Mesothelial cell of epicardium (in vitro differentiated cells): Measurements from ENCODE around the gene SIPA1L3. TPM values are rescaled to one million over a fixed set of nuclear protein-coding genes. Genes with fewer than 3 reads are reported as not detected.

Source experiments
- DNase-seq, 2 experiments: peaks; one replicate each; pipeline ENCODE4 v3.0.0; 2021; ENCODE audit warnings: low spot score in 2 of 2; ENCODE audit not compliant: unreplicated experiment in 2 of 2
- H3K27ac Mint-ChIP-seq: 2 replicates; pipeline ENCODE4 v1.8.0; 2021; ENCODE audit warnings: mixed read lengths
- H3K27me3 Mint-ChIP-seq: 2 replicates; pipeline ENCODE4 v1.8.0; 2021; ENCODE audit warnings: low read depth, mixed read lengths
- H3K36me3 Mint-ChIP-seq: 2 replicates; pipeline ENCODE4 v1.8.0; 2021; ENCODE audit warnings: mixed read lengths
- H3K4me1 Mint-ChIP-seq: 2 replicates; pipeline ENCODE4 v1.8.0; 2021; ENCODE audit warnings: mixed read lengths
- H3K4me3 Mint-ChIP-seq: 2 replicates; pipeline ENCODE4 v1.8.0; 2021; ENCODE audit warnings: mild to moderate bottlenecking, moderate library complexity, mixed read lengths
- H3K9me3 Mint-ChIP-seq: 2 replicates; pipeline ENCODE4 v1.8.0; 2021; ENCODE audit warnings: mixed read lengths
- total RNA-seq: library from RNA; stranded (reverse); gene quantifications from 3 replicates; pipeline ENCODE4 v1.2.1, GENCODE V29; 2021
- TF ChIP-seq, protein P1 (sequence below): fragments of 200-600 bp; sonication (generic); IDR thresholded peaks from one replicate; pipeline ENCODE4 v1.5.0; 2021; ENCODE audit warnings: antibody characterized with exemption; ENCODE audit not compliant: unreplicated experiment

Gene SIPA1L3
- total RNA-seq, 1 donor from 2014 or later = 58.2 TPM

DNA sequence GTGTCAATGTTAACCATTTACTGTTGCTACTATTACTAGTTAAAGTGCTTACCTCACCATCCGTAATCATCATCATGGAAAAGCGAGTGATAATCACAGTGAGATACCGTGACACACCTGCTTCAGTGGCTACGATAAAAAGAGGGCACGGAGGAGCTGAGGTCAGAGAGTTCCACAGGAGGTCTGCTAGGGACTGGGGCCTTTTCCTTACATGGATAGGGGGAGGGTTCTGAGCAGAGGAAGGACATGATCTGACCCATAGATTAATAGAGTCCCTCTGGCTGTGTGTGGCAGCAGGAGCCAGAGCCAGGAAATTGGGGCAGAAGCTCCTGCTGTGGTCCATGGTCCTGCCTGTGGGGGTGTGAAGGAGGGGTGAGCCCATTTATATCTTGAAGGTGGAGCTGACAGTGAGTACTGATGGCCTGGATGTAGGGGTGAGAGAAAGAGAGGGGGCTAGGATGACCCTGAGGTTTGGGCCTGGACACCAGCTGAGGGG, 136.7 kb downstream of the SIPA1L3 start:
- DNase-seq = no peak
- Mint-ChIP-seq H3K9me3 (peaks cover 4% of the 10 kb centered on the region), H3K36me3 (peaks cover 4% of the 10 kb centered on the region), H3K4me1 (no peaks in the 10 kb centered on the region), H3K4me3 (no peak overlapping the region), H3K27me3 (no peaks in the 10 kb centered on the region), H3K27ac (no peak overlapping the region)
- TF ChIP-seq, protein P1, sequence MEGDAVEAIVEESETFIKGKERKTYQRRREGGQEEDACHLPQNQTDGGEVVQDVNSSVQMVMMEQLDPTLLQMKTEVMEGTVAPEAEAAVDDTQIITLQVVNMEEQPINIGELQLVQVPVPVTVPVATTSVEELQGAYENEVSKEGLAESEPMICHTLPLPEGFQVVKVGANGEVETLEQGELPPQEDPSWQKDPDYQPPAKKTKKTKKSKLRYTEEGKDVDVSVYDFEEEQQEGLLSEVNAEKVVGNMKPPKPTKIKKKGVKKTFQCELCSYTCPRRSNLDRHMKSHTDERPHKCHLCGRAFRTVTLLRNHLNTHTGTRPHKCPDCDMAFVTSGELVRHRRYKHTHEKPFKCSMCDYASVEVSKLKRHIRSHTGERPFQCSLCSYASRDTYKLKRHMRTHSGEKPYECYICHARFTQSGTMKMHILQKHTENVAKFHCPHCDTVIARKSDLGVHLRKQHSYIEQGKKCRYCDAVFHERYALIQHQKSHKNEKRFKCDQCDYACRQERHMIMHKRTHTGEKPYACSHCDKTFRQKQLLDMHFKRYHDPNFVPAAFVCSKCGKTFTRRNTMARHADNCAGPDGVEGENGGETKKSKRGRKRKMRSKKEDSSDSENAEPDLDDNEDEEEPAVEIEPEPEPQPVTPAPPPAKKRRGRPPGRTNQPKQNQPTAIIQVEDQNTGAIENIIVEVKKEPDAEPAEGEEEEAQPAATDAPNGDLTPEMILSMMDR = no peak

DNA sequence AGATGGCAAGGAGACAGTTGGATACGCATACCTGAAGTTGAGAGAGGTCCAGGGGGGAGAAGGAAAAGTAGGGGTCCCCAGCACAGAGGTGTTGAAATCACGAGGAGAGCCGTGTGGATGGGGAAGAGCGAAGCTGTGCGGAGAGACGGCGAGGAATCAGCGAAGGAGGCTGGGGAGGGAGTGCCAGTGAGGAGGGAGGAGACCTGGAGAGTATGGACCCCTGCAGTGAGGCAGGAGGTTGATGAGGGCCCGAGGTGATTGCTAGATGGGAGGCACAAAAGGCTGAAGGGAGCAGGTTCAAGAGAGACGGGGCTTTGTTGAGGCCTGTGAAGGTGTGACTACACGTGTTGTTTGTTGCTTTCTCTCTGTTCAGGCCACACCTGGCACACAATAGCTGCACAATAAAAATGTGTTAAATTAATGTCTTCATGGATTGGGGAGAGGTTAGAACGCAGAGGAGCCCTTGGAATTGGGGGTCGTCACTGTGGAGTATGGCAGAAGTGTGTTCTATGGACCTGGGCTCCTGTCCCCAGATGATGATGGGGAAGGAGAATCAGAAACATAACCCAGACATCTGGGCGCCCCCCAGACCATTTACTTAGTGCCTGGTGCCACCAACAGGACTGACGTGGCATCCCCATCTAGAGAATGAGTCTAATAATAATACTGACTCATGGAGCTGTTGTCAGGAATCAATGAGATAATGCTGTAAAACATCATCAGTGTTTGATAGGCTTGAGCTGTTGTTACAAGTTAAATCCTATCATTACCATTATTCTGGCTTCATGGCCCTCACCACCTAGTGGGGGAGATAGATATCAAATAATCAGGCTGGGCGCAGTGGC, 137.5 kb downstream of the SIPA1L3 start:
- Mint-ChIP-seq H3K27ac (no peak overlapping the region), H3K4me3 (no peak overlapping the region), H3K9me3 (peaks cover 4% of the 10 kb centered on the region), H3K4me1 (no peaks in the 10 kb centered on the region), H3K27me3 (no peaks in the 10 kb centered on the region), H3K36me3 (peaks cover 4% of the 10 kb centered on the region)
- TF ChIP-seq, protein P1 = no peak
- DNase-seq = no peak

DNA sequence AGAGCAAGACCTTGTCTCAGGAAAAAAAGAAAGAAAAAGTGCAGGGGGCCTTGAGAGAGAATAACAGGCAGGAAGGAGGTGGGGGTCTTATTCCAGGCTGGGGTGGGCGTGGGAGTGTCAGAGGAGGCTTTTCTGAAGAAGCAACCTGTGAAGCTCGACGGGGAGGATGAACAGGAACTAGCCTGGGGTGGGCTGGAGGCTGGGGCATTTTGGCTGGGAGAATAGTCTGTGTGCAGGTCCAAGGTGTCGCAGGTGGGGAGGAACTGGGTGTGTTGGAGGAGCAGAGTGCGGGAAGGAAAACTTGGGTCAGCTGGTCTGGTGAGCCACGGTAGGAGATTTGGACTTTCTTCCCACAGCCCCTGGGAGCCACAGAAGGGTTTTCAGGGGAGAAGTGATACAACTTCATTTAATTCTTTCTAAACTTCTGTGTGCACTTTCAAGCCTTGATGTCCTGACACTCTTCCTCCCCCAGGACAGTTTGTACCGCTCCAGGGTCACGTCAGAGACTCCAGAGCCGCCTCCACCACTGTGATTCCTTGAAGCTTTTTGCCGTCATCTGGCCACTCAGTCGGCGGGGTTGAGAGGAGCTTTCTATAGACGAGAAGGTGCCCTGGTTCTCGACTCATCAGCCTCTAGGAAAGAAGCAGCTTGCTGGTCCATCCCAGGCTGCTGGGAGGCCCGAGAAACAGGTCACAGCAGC, 138.7 kb downstream of the SIPA1L3 start:
- Mint-ChIP-seq H3K4me3 (no peak overlapping the region), H3K9me3 (peaks cover 4% of the 10 kb centered on the region), H3K27me3 (no peaks in the 10 kb centered on the region), H3K36me3 (peaks cover 4% of the 10 kb centered on the region), H3K4me1 (no peaks in the 10 kb centered on the region), H3K27ac (no peak overlapping the region)
- DNase-seq = no peak
- TF ChIP-seq, protein P1 = no peak

DNA sequence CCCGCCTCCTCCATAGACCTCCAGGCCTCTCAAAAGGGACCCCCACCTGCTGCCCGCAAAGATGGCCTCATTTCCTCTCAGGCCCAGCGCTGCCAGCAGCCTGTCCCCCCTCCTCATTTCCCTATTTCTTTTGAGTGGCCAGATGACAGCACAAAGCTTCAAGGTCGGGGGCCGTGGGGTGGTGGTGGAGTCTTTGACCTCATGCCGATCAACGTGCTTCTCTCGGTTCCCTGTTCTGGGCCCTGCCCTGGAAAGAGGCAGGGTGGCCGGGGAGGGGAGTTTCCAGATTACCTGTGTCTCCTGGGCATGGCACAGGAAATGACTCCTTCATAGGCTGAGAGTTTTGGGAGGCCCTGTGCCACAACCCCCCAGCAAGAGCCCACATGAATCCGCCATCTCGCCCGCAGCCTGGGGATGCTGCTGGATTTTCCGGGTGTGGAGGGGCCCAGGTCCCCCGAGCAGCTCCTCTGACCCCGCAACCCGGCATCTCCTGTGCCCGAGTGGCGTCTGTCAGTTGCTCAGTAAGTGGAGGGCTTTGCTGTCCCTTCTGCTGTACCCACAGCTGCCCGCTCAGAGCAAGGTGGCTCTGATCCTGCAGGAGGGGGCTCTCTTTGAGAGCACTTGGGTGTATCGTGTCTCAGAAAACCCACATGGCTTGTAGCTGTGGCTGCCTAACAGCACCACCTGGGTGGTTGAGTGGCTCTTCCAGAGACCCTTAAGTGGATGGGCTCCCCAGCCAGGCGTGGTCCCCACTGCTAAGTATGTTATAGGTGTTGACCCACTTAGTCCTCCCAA, 139.4 kb downstream of the SIPA1L3 start:
- no peaks in the 10 kb centered on the region for H3K4me1 Mint-ChIP-seq

DNA sequence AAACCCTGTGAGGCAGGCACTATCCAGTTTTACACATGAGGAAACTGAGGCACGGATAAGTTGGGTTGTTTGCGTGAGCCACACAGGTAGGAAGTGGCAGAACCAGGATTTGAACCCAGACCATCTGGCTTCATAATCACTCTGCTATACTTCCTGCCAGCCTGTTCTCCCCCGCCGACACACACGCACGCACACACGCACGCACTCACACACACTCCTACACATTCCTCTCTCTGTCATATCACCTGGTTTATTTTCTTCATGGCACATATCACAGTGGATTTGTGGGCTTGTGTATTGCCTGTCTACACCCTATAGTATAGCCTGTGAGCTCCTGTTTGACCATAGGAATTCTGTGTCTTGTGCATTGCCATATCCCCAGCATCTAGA, 140.0 kb downstream of the SIPA1L3 start:
- TF ChIP-seq, protein P1 = no peak
- no peaks in the 10 kb centered on the region for H3K4me1 Mint-ChIP-seq

More for the DNA sequence above, 139.4 kb downstream of the SIPA1L3 start:
- DNase-seq = no peak
- Mint-ChIP-seq H3K27me3 (no peaks in the 10 kb centered on the region), H3K36me3 (peaks cover 4% of the 10 kb centered on the region), H3K9me3 (peaks cover 4% of the 10 kb centered on the region), H3K4me3 (no peak overlapping the region), H3K27ac (no peak overlapping the region)
- TF ChIP-seq, protein P1 = no peak

More for the DNA sequence above, 140.0 kb downstream of the SIPA1L3 start:
- Mint-ChIP-seq H3K9me3 (peaks cover 5% of the 10 kb centered on the region), H3K27ac (no peak overlapping the region), H3K4me3 (no peak overlapping the region), H3K27me3 (no peaks in the 10 kb centered on the region), H3K36me3 (peaks cover 3% of the 10 kb centered on the region)
- no peak for DNase-seq
